ENCODE results near the gene SYNJ2. TPM values are rescaled to one million over a fixed set of nuclear protein-coding genes. Genes with fewer than 3 reads are reported as not detected.
A peak's percentile ranks its signal among the peaks of the same experiment; 100 is the strongest.

The SYNJ2 gene
- polyA plus RNA-seq, 1 experiment, result 40.8 TPM

- peaks cover 6% of the 10 kb centered on the region; the same call in 1 of the 2 replicates for H3K9me3 ChIP-seq (ENCODE audit: control insufficient read depth, insufficient read depth, low read length)
- DNase-seq (ENCODE audit: low read depth, low spot score), result no peak
- no peaks in the 10 kb centered on the region for H3K27me3 ChIP-seq (ENCODE audit: control insufficient read depth, insufficient read depth, low read length)
- no peak overlapping the region for H3K4me3 ChIP-seq (ENCODE audit: low read depth, low read length)
- no peak overlapping the region for H3K27ac ChIP-seq (ENCODE audit: low read depth, low read length)
- TF ChIP-seq CTCF (IDR thresholded peaks at IDR 0.05; ENCODE audit: low read depth, low read length), result no peak
- ChIA-PET POLR2A (no interaction called here), CTCF (interaction anchor here (0.6 kb wide), 1 partner anchor 411 kb away, joined by 3 read pairs; no protein-coding TSS in a partner anchor)
Observed at GRCh38 chr6:158022749-158023596, 41.3 kb downstream of the SYNJ2 start.

GRCh38 chr6:158023597-158023939 lies 41.9 kb downstream of the SYNJ2 start:
- H3K4me3 ChIP-seq (ENCODE audit: low read depth, low read length), result no peak overlapping the region
- no peaks in the 10 kb centered on the region for H3K27me3 ChIP-seq (ENCODE audit: control insufficient read depth, insufficient read depth, low read length)
- peaks cover 6% of the 10 kb centered on the region; the same call in 1 of the 2 replicates for H3K9me3 ChIP-seq (ENCODE audit: control insufficient read depth, insufficient read depth, low read length)
- TF ChIP-seq CTCF (IDR thresholded peaks at IDR 0.05; ENCODE audit: low read depth, low read length), result no peak
- H3K27ac ChIP-seq (ENCODE audit: low read depth, low read length), result no peak overlapping the region
- CTCF ChIA-PET, result no interaction called here
- POLR2A ChIA-PET, result no interaction called here
- no peak for DNase-seq (ENCODE audit: low read depth, low spot score)

GRCh38 chr6:158024566-158025297 lies 43.1 kb downstream of the SYNJ2 start:
- POLR2A ChIA-PET, result no interaction called here
- no peak for TF ChIP-seq CTCF (IDR thresholded peaks at IDR 0.05; ENCODE audit: low read depth, low read length)
- Histone ChIP-seq H3K9me3 (ENCODE audit: control insufficient read depth, insufficient read depth, low read length) (peaks cover 6% of the 10 kb centered on the region; the same call in 1 of the 2 replicates), H3K27me3 (ENCODE audit: control insufficient read depth, insufficient read depth, low read length) (no peaks in the 10 kb centered on the region), H3K27ac (ENCODE audit: low read depth, low read length) (peak overlapping the region; percentile 57), H3K4me3 (ENCODE audit: low read depth, low read length) (0 out of 2 replicates have a peak overlapping the region, but pooled peaks have one; percentile 13)
- no peak for DNase-seq (ENCODE audit: low read depth, low spot score)
- CTCF ChIA-PET, result no interaction called here

GRCh38 chr6:158026054-158026900 lies 44.6 kb downstream of the SYNJ2 start:
- ChIA-PET CTCF (interaction anchor here (0.5 to 2.1 kb wide), 16 partner anchors 9 to 702 kb away, joined by 3 to 15 read pairs (median 5); no protein-coding TSS in a partner anchor), POLR2A (interaction anchor here (0.7 to 1.6 kb wide), 8 partner anchors 11 to 46 kb away, joined by 3 to 7 read pairs (median 3); no protein-coding TSS in a partner anchor)
- peak overlapping the region; percentile 3 for H3K4me3 ChIP-seq (ENCODE audit: low read depth, low read length)

More at GRCh38 chr6:158026054-158026900, 44.6 kb downstream of the SYNJ2 start:
- H3K27ac ChIP-seq (ENCODE audit: low read depth, low read length), result peak overlapping the region; percentile 97
- peaks cover 6% of the 10 kb centered on the region; the same call in 1 of the 2 replicates for H3K9me3 ChIP-seq (ENCODE audit: control insufficient read depth, insufficient read depth, low read length)
- no peaks in the 10 kb centered on the region for H3K27me3 ChIP-seq (ENCODE audit: control insufficient read depth, insufficient read depth, low read length)
- TF ChIP-seq CTCF (IDR thresholded peaks at IDR 0.05; ENCODE audit: low read depth, low read length), result peak; percentile 68
- peak; percentile 92 for DNase-seq (ENCODE audit: low read depth, low spot score)

All from AG04450 (cell line).